Measurements from ENCODE around the gene ACTRT3. TPM values are rescaled to one million over a fixed set of nuclear protein-coding genes. Genes with fewer than 3 reads are reported as not detected.

ACTRT3 gene
- total RNA-seq, 1 donor from 2014 or later = 0.34 TPM

GRCh38 chr3:169780742-169781141 is 11.4 kb upstream of the ACTRT3 start:
- H3K27me3 ChIP-seq = no peaks in the 10 kb centered on the region
- H3K4me3 Mint-ChIP-seq = no peak overlapping the region
- no peaks in the 10 kb centered on the region for H3K9me3 Mint-ChIP-seq
- H3K9ac ChIP-seq = no peak overlapping the region
- no peaks in the 10 kb centered on the region for H3K9me3 ChIP-seq (ENCODE audit: low read depth)
- H3K4me3 ChIP-seq = no peak overlapping the region
- H3F3A ChIP-seq (ENCODE audit: low read depth) = no peaks in the 10 kb centered on the region
- peaks cover 13% of the 10 kb centered on the region for H3K79me2 ChIP-seq (ENCODE audit: low read depth)
- TF ChIP-seq EZH2 (IDR thresholded peaks at IDR 0.05) = no peak
- no peak for TF ChIP-seq CTCF (IDR thresholded peaks at IDR 0.05)
- H3K4me2 ChIP-seq = no peak overlapping the region
- no peak for DNase-seq (ENCODE audit: low spot score)
- no peaks in the 10 kb centered on the region for H3K27me3 Mint-ChIP-seq (ENCODE audit: insufficient read depth, low read depth)
- H3K27ac ChIP-seq = no peak overlapping the region
- H3K27ac Mint-ChIP-seq = no peak overlapping the region
- no peak overlapping the region for H2AFZ ChIP-seq (replicated peaks)
- H3K4me1 ChIP-seq = no peaks in the 10 kb centered on the region
- no peaks in the 10 kb centered on the region for H4K20me1 ChIP-seq (ENCODE audit: low read depth)
- H3K36me3 Mint-ChIP-seq = peaks cover 25% of the 10 kb centered on the region
- H3K4me1 Mint-ChIP-seq = peaks cover 4% of the 10 kb centered on the region
- H3K36me3 ChIP-seq = peaks cover 36% of the 10 kb centered on the region

GRCh38 chr3:169777822-169778221 is 8.5 kb upstream of the ACTRT3 start:
- no peak overlapping the region for H3K9ac ChIP-seq
- peaks cover 8% of the 10 kb centered on the region for H3K4me1 ChIP-seq
- TF ChIP-seq EZH2phosphoT487 (IDR thresholded peaks at IDR 0.05) = no peak
- no peak for TF ChIP-seq CTCF (IDR thresholded peaks at IDR 0.05)
- TF ChIP-seq EZH2 (IDR thresholded peaks at IDR 0.05) = no peak
- Mint-ChIP-seq H3K4me1 (peaks cover 19% of the 10 kb centered on the region), H3K4me3 (no peak overlapping the region), H3K9me3 (no peaks in the 10 kb centered on the region), H3K27me3 (ENCODE audit: insufficient read depth, low read depth) (no peaks in the 10 kb centered on the region), H3K27ac (no peak overlapping the region), H3K36me3 (peaks cover 29% of the 10 kb centered on the region)
- no peak overlapping the region for H2AFZ ChIP-seq (replicated peaks)
- H3F3A ChIP-seq (ENCODE audit: low read depth) = peaks cover 9% of the 10 kb centered on the region
- H3K27me3 ChIP-seq = no peaks in the 10 kb centered on the region
- no peak overlapping the region for H3K4me3 ChIP-seq
- H3K27ac ChIP-seq = no peak overlapping the region
- H4K20me1 ChIP-seq (ENCODE audit: low read depth) = no peaks in the 10 kb centered on the region
- no peak overlapping the region for H3K4me2 ChIP-seq
- H3K9me3 ChIP-seq (ENCODE audit: low read depth) = no peaks in the 10 kb centered on the region
- no peak for DNase-seq (ENCODE audit: low spot score)
- H3K36me3 ChIP-seq = peaks cover 30% of the 10 kb centered on the region
- peaks cover 38% of the 10 kb centered on the region for H3K79me2 ChIP-seq (ENCODE audit: low read depth)

- H4K20me1 ChIP-seq (ENCODE audit: low read depth) = no peaks in the 10 kb centered on the region
- Mint-ChIP-seq H3K4me1 (peaks cover 28% of the 10 kb centered on the region), H3K9me3 (peaks cover 11% of the 10 kb centered on the region), H3K27me3 (ENCODE audit: insufficient read depth, low read depth) (peaks cover 13% of the 10 kb centered on the region), H3K4me3 (peak overlapping the region; percentile 99), H3K36me3 (peaks cover 15% of the 10 kb centered on the region), H3K27ac (no peak overlapping the region)
- peaks cover 8% of the 10 kb centered on the region for H3K4me1 ChIP-seq
- H3K27ac ChIP-seq = no peak overlapping the region
- H3K27me3 ChIP-seq = no peaks in the 10 kb centered on the region
- no peak overlapping the region for H2AFZ ChIP-seq (replicated peaks)
- peaks cover 7% of the 10 kb centered on the region for H3K36me3 ChIP-seq
- H3K4me2 ChIP-seq = peak overlapping the region; percentile 81
- H3F3A ChIP-seq (ENCODE audit: low read depth) = peaks cover 34% of the 10 kb centered on the region
- peak; percentile 33 for DNase-seq (ENCODE audit: low spot score)
- TF ChIP-seq EZH2 (IDR thresholded peaks at IDR 0.05) (no peak), CTCF (IDR thresholded peaks at IDR 0.05) (no peak), EZH2phosphoT487 (IDR thresholded peaks at IDR 0.05) (no peak)
- H3K79me2 ChIP-seq (ENCODE audit: low read depth) = peaks cover 32% of the 10 kb centered on the region
- no peaks in the 10 kb centered on the region for H3K9me3 ChIP-seq (ENCODE audit: low read depth)
- peak overlapping the region; percentile 97 for H3K4me3 ChIP-seq
- H3K9ac ChIP-seq = no peak overlapping the region
Observed at GRCh38 chr3:169774186-169774585, 4.8 kb upstream of the ACTRT3 start.
